ENCODE results near the gene GTPBP3. TPM values are rescaled to one million over a fixed set of nuclear protein-coding genes. Genes with fewer than 3 reads are reported as not detected.
"Not testable (repeated sequence)": the region's sequence is repeated elsewhere in the genome, so short reads cannot be mapped to it uniquely, and the experiment has no call there.

The GTPBP3 gene
- 10 to 100 TPM; 17.7 to 21.8 (median 19.6) TPM for total RNA-seq

DNA sequence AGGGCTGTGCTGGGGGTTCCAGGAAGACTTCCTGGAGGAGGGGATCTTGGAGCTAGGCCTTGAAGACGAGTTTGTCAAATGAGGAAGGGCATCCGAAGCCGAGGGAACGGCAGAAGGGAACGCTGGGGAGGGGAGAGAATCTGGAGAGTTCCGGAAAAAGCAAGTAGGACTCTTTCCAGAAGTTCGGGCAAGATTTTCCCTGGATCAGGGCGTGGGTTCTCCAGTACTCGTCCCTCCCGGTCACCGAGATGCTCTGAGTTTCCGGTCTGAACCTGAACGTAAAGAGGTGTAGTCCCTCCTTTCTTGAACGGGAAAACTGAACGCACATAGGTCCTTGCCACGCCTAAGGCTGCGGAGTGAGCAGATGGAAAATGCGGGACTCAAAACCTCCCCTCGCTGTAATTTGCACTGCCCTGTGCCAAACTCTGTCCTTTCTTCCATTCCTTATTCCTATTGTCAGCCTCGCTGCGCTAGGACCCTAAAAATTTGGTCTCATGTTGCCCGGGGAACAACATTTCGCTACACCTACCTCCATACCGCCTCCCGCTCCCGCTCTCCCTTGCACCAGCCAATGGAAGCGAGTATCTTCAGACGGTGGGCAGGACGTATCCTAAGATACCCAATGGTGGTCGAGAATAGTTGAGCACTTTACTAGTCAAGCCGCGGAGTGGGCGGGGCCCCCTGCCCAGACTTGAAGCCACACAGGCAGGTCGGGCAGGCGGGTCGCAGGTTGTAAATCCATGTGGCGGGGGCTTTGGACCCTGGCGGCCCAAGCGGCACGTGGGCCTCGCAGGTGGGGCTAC is at the start of gene GTPBP3:
Gene GTPBP3, plus strand, starts transcription at position 682 of the 803 bp plus-strand sequence. Its CDS starts 59 bp downstream, at position 741.
- peaks cover 22 to 32% of the 10 kb centered on the region in 2 donors for H3K4me1 ChIP-seq
- TF ChIP-seq POLR2A (IDR thresholded peaks at IDR 0.05) (no peak), CTCF (IDR thresholded peaks at IDR 0.05) (peak in 1 of 6 experiments; percentile 3)
- no peaks in the 10 kb centered on the region for H3K27me3 ChIP-seq
- H3K4me3 ChIP-seq (replicated peaks in 1 of 3) = peak within 1 kb of the TSS; percentile 57 to 100 (median 94)
- DNase-seq = peak; percentile 99
- 1% methylated on average over 32 to 34 of the region's 41 CpGs for WGBS, 2 donors
- no peaks in the 10 kb centered on the region for H3K9me3 ChIP-seq
- no peaks in the 10 kb centered on the region for H3K36me3 ChIP-seq
- intact Hi-C loops (cut with DNase I) = no loop called here
- H3K27ac ChIP-seq = peak within 1 kb of the TSS; percentile 88 to 97 (median 94)

GRCh38 chr19:17289489-17289888 is 47.9 kb upstream of the GTPBP3 start:
- 16 to 19% methylated on average over 22 of the region's 22 CpGs for WGBS, 2 donors
- no peak overlapping the region for H3K4me3 ChIP-seq (replicated peaks in 1 of 3)
- no peak for TF ChIP-seq POLR2A (IDR thresholded peaks at IDR 0.05)

DNA sequence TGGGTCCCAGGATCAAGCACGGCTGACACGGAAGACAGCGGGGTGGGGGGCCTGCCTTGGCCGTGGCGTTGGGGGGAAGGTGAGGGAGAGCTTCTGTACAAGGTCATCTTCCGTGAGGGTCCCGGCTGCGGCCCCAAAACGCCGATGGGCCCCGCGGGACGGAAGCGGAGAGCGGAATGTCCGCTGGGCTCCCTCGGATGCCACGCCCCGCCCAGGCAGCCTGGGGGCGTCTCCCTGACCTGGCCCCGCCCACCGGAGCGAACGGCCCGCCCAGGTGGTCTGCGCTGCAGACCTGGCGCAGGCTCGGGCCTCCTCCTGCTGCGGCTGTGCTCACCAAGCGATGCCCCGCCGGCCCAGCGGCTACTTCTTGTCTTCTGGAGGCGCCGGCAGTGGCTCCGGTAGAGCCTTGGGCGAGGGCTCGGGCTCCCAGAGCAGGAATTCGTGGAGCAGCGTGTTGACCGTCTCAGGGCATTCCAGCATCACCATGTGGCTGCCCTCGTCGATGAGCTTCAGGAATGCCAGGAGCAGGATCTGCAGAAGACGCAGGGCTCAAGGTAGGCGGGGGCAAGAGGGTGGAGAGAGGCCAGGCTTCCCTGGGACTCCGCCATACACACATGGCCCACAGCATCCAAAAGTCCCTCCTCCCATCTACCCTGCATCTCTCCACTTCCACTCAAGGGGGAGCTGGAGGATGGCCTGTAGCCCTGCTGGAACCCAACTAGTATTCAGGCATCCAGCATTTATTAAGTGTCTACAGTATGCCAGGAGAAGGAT is 44.9 kb upstream of the GTPBP3 start:
- intact Hi-C loops (cut with DNase I) = loop anchor here (5.0 kb wide), 1 partner anchor 95 kb away; no protein-coding TSS in a partner anchor
- peak; percentile 41 to 54 for DNase-seq
- Histone ChIP-seq H3K27me3 (no peaks in the 10 kb centered on the region), H3K4me1 (no peaks in the 10 kb centered on the region), H3K27ac (peak overlapping the region in 1 of 3 donors; percentile 4), H3K4me3 (replicated peaks in 1 of 3) (peak overlapping the region in 1 of 3 donors; percentile 23), H3K9me3 (no peaks in the 10 kb centered on the region), H3K36me3 (no peaks in the 10 kb centered on the region)
- WGBS, 2 donors = 25 to 32% methylated on average over 14 to 28 of the region's 46 CpGs
- TF ChIP-seq CTCF (IDR thresholded peaks at IDR 0.05) (peak in 5 of 6 experiments; percentile 21 to 49 (median 38)), POLR2A (IDR thresholded peaks at IDR 0.05) (no peak)

More at GRCh38 chr19:17289489-17289888, 47.9 kb upstream of the GTPBP3 start:
- Histone ChIP-seq H3K9me3 (no peaks in the 10 kb centered on the region), H3K4me1 (no peaks in the 10 kb centered on the region), H3K27me3 (no peaks in the 10 kb centered on the region), H3K36me3 (no peaks in the 10 kb centered on the region), H3K27ac (no peak overlapping the region)
- peak; percentile 42 to 58 for DNase-seq
- intact Hi-C loops (cut with DNase I) = no loop called here

DNA sequence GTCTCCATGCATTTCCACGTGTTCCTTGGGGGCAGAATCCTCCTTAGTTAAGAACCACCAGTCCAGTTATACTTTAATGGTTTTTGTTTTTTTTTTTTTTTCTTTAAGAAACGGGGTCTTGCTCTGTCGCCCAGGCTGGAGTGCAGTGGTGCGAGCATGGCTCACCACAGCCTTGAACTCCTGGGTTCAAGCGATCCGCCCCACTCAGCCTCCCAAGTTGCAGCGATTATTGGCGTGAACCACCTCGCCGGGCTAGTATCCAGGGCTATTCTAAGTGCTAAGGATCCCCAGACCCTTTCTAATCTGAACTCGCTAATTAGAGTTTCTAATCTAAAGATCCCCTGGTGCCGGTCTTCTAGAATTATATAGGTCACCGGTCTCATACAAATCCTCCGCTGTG is 43.7 kb upstream of the GTPBP3 start:
- H3K4me3 ChIP-seq (replicated peaks in 1 of 3) = no peak overlapping the region
- H3K36me3 ChIP-seq = no peaks in the 10 kb centered on the region
- 85 to 96% methylated on average over 14 of the region's 14 CpGs for whole genome bisulfite sequencing, 2 donors
- TF ChIP-seq POLR2A (IDR thresholded peaks at IDR 0.05) = no peak
- no peak for TF ChIP-seq CTCF (IDR thresholded peaks at IDR 0.05)
- H3K4me1 ChIP-seq = no peaks in the 10 kb centered on the region
- H3K27ac ChIP-seq = no peak overlapping the region
- H3K9me3 ChIP-seq = no peaks in the 10 kb centered on the region
- intact Hi-C loops (cut with DNase I) = loop anchor here (5.0 kb wide), 1 partner anchor 94 kb away; no protein-coding TSS in a partner anchor
- DNase-seq = no peak
- H3K27me3 ChIP-seq = no peaks in the 10 kb centered on the region

DNA sequence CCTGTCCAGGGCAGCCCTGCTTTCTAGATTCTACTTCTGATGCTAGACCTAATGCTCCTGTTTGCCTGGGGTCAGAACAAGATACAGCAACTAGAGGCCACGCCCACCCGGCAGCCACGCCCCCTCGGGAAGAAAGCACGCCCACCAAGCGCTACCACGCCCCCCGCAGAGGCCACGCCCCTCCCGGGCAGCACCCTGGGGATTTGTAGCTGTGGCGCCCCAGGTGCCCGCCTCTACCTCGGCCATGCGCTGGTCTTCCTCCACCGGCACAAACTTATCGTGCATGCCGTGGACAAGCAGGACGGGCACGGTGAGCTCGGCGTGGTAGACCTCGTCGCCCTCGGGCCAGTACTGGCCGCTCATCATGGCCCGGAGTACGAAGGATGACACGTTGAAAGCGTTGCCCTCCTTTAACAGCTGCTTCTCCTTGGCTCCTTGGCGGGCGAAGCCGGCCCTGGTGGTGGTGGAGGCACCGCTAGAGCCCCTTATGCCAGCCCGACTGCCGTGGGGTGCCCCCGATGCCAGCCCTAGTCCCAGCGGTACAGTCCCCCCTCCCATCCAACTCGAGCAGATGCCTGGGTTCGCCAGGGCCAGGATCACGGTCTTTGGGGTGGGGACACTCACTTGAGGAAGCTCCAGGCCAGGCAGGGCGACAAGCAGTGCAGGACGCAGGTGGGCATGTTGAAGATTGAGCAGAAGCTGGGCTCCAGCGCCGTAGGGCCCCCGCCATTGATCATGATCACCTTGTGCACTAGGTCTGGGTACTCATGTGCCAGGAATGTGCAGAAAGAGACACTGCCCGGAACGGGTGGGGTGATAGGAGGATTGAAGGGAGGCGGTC is 43.1 kb upstream of the GTPBP3 start:
- H3K27ac ChIP-seq = no peak overlapping the region
- intact Hi-C loops (cut with DNase I) = loop anchor here (5.0 kb wide), 1 partner anchor 93 kb away; no protein-coding TSS in a partner anchor

GRCh38 chr19:17295551-17295950 is 41.8 kb upstream of the GTPBP3 start:
- H3K27ac ChIP-seq; intact Hi-C loops (cut with DNase I); H3K4me1 ChIP-seq; H3K27me3 ChIP-seq; H3K4me3 ChIP-seq (replicated peaks in 1 of 3); DNase-seq; H3K36me3 ChIP-seq; H3K9me3 ChIP-seq: not testable (repeated sequence)
- 97 to 98% methylated on average over 6 of the region's 6 CpGs for WGBS, 2 donors

More for the DNA sequence above, 43.1 kb upstream of the GTPBP3 start:
- H3K4me1 ChIP-seq = no peaks in the 10 kb centered on the region
- H3K36me3 ChIP-seq = no peaks in the 10 kb centered on the region
- DNase-seq = peak in 1 of 2 donors; percentile 8
- H3K27me3 ChIP-seq = no peaks in the 10 kb centered on the region
- no peak for TF ChIP-seq POLR2A (IDR thresholded peaks at IDR 0.05)
- no peak for TF ChIP-seq CTCF (IDR thresholded peaks at IDR 0.05)
- WGBS, 2 donors = 86 to 94% methylated on average over 14 to 27 of the region's 48 CpGs
- no peaks in the 10 kb centered on the region for H3K9me3 ChIP-seq
- H3K4me3 ChIP-seq (replicated peaks in 1 of 3) = no peak overlapping the region

Measured in thyroid gland (tissue), 4 donors.